Neural cell (in vitro differentiated cells): Measurements from ENCODE around the gene NKX1-2. TPM values are rescaled to one million over a fixed set of nuclear protein-coding genes. Genes with fewer than 3 reads are reported as not detected.

Experiments
- H2AFZ ChIP-seq: fragments of 200-600, 300-800 bp; sonication (generic), shearing (Covaris generic); 2 replicates; pipeline ENCODE4 v1.6.0; 2014; ENCODE audit warnings: low read depth, mild to moderate bottlenecking, antibody characterized with exemption, low read length, moderate library complexity
- H3F3A ChIP-seq: fragments of 200-600 bp; shearing (Covaris generic); 2 replicates; pipeline ENCODE4 v1.6.1; 2016; ENCODE audit warnings: mild to moderate bottlenecking, moderate library complexity, mixed read lengths, antibody characterized with exemption, low read length; ENCODE audit not compliant: insufficient read depth, poor library complexity, severe bottlenecking
- H3K27ac ChIP-seq: fragments of 200-600, 300-800 bp; sonication (generic), shearing (Covaris generic); 2 replicates; pipeline ENCODE4 v1.5.1; 2014; ENCODE audit warnings: mild to moderate bottlenecking, low read length, moderate library complexity
- H3K27me3 ChIP-seq: fragments of 300-800, 200-600 bp; sonication (generic), shearing (Covaris generic); 2 replicates; pipeline ENCODE4 v1.6.0; 2014; ENCODE audit warnings: mild to moderate bottlenecking, low read depth, low read length, moderate library complexity; ENCODE audit not compliant: insufficient read depth
- H3K36me3 ChIP-seq: fragments of 300-800, 200-600 bp; sonication (generic), shearing (Covaris generic); 2 replicates; pipeline ENCODE4 v1.5.1; 2014; ENCODE audit warnings: mild to moderate bottlenecking, antibody characterized with exemption, low read length, moderate library complexity; ENCODE audit not compliant: insufficient read depth
- H3K4me2 ChIP-seq: fragments of 300-800, 200-600 bp; sonication (generic), shearing (Covaris generic); 2 replicates; pipeline ENCODE4 v1.6.0; 2014; ENCODE audit warnings: mild to moderate bottlenecking, low read length
- H3K4me3 ChIP-seq: fragments of 300-800, 200-600 bp; sonication (generic), shearing (Covaris generic); 2 replicates; pipeline ENCODE4 v1.5.1; 2014; ENCODE audit warnings: mild to moderate bottlenecking, low read length, moderate library complexity
- H3K79me2 ChIP-seq: fragments of 200-600 bp; shearing (Covaris generic); replicated peaks from 2 replicates; pipeline ENCODE4 v1.6.0; 2014; ENCODE audit warnings: mild to moderate bottlenecking, low read length, moderate library complexity; ENCODE audit not compliant: insufficient read depth
- H3K9ac ChIP-seq: fragments of 300-800, 200-600 bp; sonication (generic), shearing (Covaris generic); 2 replicates; pipeline ENCODE4 v1.6.1; 2016; ENCODE audit warnings: mild to moderate bottlenecking, low read length, mixed read lengths
- H3K9me2 ChIP-seq: fragments of 200-600 bp; shearing (Covaris generic); 2 replicates; pipeline ENCODE4 v1.6.1; 2016; ENCODE audit warnings: mild to moderate bottlenecking, low read length, mixed read lengths; ENCODE audit not compliant: insufficient read depth
- H3K9me3 ChIP-seq: fragments of 200-600, 300-800 bp; sonication (generic), shearing (Covaris generic); 2 replicates; pipeline ENCODE4 v1.6.1; 2016; ENCODE audit warnings: mild to moderate bottlenecking, mixed run types, low read length, moderate library complexity, mixed read lengths
- H4K20me1 ChIP-seq: fragments of 200-600 bp; shearing (Covaris generic); 2 replicates; pipeline ENCODE4 v1.6.1; 2016; ENCODE audit warnings: mild to moderate bottlenecking, mixed run types; ENCODE audit not compliant: insufficient read depth
- EP300 ChIP-seq: fragments of 450-650 bp; conservative IDR thresholded peaks from 2 replicates; pipeline ENCODE4 v1.6.1; 2014; ENCODE audit warnings: antibody characterized with exemption, mild to moderate bottlenecking, moderate library complexity; ENCODE audit not compliant: poor library complexity, severe bottlenecking
- EZH2 ChIP-seq: fragments of 200-600, 300-800 bp; shearing (Covaris generic), sonication (generic); IDR thresholded peaks from 2 replicates; pipeline ENCODE4 v1.6.1; 2014; ENCODE audit warnings: antibody characterized with exemption, low read length, borderline replicate concordance, mild to moderate bottlenecking; ENCODE audit not compliant: insufficient read depth, poor library complexity, severe bottlenecking
- MXI1 ChIP-seq: fragments of 450-650 bp; conservative IDR thresholded peaks from 2 replicates; pipeline ENCODE4 v1.6.1; 2014; ENCODE audit warnings: antibody characterized with exemption, mild to moderate bottlenecking; ENCODE audit not compliant: poor library complexity, severe bottlenecking
- POLR2AphosphoS5 ChIP-seq: IDR thresholded peaks from 2 replicates; pipeline ENCODE4 v1.6.1; 2012
- RAD21 ChIP-seq: fragments of 450-650 bp; conservative IDR thresholded peaks from 2 replicates; pipeline ENCODE4 v1.6.1; 2014; ENCODE audit warnings: antibody characterized with exemption, mild to moderate bottlenecking, moderate library complexity
- REST ChIP-seq: IDR thresholded peaks from 2 replicates; pipeline ENCODE4 v1.6.1; 2012; ENCODE audit warnings: borderline replicate concordance
- SMC3 ChIP-seq: fragments of 450-650 bp; conservative IDR thresholded peaks from 2 replicates; pipeline ENCODE4 v1.6.1; 2014; ENCODE audit warnings: antibody characterized with exemption, mild to moderate bottlenecking, moderate library complexity; ENCODE audit not compliant: poor library complexity
- TAF1 ChIP-seq: IDR thresholded peaks from 2 replicates; pipeline ENCODE4 v1.6.1; 2012; ENCODE audit warnings: low read depth
- polyA plus RNA-seq: library from polyadenylated mRNA; depleted of rRNA; stranded (reverse); fragments of >200 nt; gene quantifications from 2 replicates; pipeline ENCODE4 v1.2.3, GENCODE V29; 2014
- TF ChIP-seq, protein P1 (sequence below): fragments of 450-650 bp; IDR thresholded peaks from 2 replicates; pipeline ENCODE4 v1.5.1; 2014; ENCODE audit warnings: antibody characterized with exemption, mild to moderate bottlenecking, moderate library complexity; ENCODE audit not compliant: poor library complexity, severe bottlenecking

Gene NKX1-2
- polyA plus RNA-seq, 1 donor from 2014 or later: 0.19 TPM

DNA sequence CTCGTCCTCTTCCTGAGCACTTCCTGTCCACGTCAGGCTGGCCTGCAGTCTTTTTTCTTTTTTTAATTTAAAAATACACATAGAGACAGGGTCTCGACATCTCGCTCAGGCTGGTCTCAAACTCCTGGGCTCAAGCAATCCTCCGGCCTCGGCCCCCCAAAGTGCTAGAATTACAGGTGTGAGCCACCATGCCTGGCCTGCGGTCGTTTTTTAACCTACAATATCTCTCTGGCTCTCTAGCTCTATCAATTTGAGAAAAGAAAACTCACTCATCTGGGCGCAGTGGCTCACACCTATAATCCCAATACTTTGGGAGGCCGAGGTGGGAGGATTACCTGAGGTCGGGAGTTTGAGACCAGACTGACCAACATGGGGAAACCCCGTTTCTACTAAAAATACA, 27.1 kb downstream of the NKX1-2 start:
- Histone ChIP-seq H3K27me3 (peaks cover 8% of the 10 kb centered on the region), H2AFZ (no peak overlapping the region), H3K79me2 (peaks cover 4% of the 10 kb centered on the region), H3K4me2 (no peak overlapping the region), H3K36me3 (no peaks in the 10 kb centered on the region), H3K27ac (no peak overlapping the region), H3F3A (no peaks in the 10 kb centered on the region), H4K20me1 (no peaks in the 10 kb centered on the region), H3K9me2 (no peaks in the 10 kb centered on the region), H3K9ac (no peak overlapping the region), H3K9me3 (no peaks in the 10 kb centered on the region), H3K4me3 (no peak overlapping the region)
- no peak for TF ChIP-seq TAF1
- no peak for TF ChIP-seq RAD21
- no peak for TF ChIP-seq POLR2AphosphoS5
- no peak for TF ChIP-seq REST
- TF ChIP-seq EZH2: no peak
- no peak for TF ChIP-seq EP300
- TF ChIP-seq SMC3: no peak
- no peak for TF ChIP-seq MXI1
- TF ChIP-seq, protein P1, sequence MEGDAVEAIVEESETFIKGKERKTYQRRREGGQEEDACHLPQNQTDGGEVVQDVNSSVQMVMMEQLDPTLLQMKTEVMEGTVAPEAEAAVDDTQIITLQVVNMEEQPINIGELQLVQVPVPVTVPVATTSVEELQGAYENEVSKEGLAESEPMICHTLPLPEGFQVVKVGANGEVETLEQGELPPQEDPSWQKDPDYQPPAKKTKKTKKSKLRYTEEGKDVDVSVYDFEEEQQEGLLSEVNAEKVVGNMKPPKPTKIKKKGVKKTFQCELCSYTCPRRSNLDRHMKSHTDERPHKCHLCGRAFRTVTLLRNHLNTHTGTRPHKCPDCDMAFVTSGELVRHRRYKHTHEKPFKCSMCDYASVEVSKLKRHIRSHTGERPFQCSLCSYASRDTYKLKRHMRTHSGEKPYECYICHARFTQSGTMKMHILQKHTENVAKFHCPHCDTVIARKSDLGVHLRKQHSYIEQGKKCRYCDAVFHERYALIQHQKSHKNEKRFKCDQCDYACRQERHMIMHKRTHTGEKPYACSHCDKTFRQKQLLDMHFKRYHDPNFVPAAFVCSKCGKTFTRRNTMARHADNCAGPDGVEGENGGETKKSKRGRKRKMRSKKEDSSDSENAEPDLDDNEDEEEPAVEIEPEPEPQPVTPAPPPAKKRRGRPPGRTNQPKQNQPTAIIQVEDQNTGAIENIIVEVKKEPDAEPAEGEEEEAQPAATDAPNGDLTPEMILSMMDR: no peak

GRCh38 chr10:124420254-124420653, 29.6 kb downstream of the NKX1-2 start:
- Histone ChIP-seq H3K27ac (no peak overlapping the region), H2AFZ (no peak overlapping the region), H3K4me2 (no peak overlapping the region), H3K27me3 (peaks cover 8% of the 10 kb centered on the region), H3K4me3 (no peak overlapping the region), H3K9me2 (no peaks in the 10 kb centered on the region), H3K36me3 (no peaks in the 10 kb centered on the region), H4K20me1 (no peaks in the 10 kb centered on the region), H3K79me2 (peaks cover 22% of the 10 kb centered on the region), H3F3A (no peaks in the 10 kb centered on the region), H3K9ac (no peak overlapping the region), H3K9me3 (no peaks in the 10 kb centered on the region)
- TF ChIP-seq REST: no peak
- TF ChIP-seq, protein P1: no peak
- TF ChIP-seq EP300: no peak
- TF ChIP-seq MXI1: no peak
- no peak for TF ChIP-seq POLR2AphosphoS5
- TF ChIP-seq TAF1: no peak
- no peak for TF ChIP-seq RAD21
- TF ChIP-seq EZH2: no peak
- no peak for TF ChIP-seq SMC3
